ENCODE results near the gene RFX5.

Gene RFX5

GRCh38 chr1:151327223-151327902 lies 19.7 kb downstream of the RFX5 start, which contains the start of gene PI4KB:
Gene PI4KB, minus strand, starts transcription at chr1:151327416. Its CDS starts 10,935 bp downstream, at chr1:151316481.
- TF ChIP-seq, protein P1, sequence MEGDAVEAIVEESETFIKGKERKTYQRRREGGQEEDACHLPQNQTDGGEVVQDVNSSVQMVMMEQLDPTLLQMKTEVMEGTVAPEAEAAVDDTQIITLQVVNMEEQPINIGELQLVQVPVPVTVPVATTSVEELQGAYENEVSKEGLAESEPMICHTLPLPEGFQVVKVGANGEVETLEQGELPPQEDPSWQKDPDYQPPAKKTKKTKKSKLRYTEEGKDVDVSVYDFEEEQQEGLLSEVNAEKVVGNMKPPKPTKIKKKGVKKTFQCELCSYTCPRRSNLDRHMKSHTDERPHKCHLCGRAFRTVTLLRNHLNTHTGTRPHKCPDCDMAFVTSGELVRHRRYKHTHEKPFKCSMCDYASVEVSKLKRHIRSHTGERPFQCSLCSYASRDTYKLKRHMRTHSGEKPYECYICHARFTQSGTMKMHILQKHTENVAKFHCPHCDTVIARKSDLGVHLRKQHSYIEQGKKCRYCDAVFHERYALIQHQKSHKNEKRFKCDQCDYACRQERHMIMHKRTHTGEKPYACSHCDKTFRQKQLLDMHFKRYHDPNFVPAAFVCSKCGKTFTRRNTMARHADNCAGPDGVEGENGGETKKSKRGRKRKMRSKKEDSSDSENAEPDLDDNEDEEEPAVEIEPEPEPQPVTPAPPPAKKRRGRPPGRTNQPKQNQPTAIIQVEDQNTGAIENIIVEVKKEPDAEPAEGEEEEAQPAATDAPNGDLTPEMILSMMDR (IDR thresholded peaks at IDR 0.05; ENCODE audit: control insufficient read depth, extremely low read depth, insufficient read depth): no peak
- peak; percentile 97 for DNase-seq (ENCODE audit: low read depth)
- peak within 1 kb of the TSS; percentile 92 for H3K4me3 ChIP-seq (ENCODE audit: low read depth, low read length)

DNA sequence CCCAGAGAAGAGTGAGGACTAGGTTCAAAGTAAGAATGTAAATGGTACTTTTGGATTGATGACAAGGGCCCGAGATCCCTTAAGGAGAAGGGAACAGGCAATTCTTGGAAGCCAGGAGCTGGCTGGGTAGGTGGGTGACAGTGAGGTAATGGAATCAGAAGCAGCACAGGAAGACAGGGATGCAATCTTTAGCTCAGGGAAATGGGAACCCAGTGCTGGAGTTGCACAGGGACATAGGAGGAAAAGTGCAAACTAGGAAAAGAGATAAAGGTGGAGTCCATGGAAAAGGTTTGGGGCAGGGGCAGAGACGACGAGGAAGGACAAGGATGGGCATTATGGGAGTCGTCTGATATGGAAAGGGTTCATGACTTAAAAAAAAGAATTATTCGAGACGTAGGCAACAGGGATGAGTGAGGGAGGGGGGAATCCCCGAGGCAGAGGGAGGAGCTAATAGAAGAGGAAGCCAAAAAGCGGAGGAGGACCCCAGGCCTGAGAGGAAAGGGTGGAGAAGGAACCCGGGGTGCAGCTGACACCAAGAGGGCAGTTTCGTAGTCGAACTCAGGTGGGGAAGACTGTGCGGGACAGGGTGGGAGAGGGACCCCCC lies 20.3 kb downstream of the RFX5 start:
- peak overlapping the region; percentile 92 for H3K4me3 ChIP-seq (ENCODE audit: low read depth, low read length)
- TF ChIP-seq, protein P1 (IDR thresholded peaks at IDR 0.05; ENCODE audit: control insufficient read depth, extremely low read depth, insufficient read depth): no peak
- no peak for DNase-seq (ENCODE audit: low read depth)

- no peak for DNase-seq (ENCODE audit: low read depth)
- H3K4me3 ChIP-seq (ENCODE audit: low read depth, low read length): peak overlapping the region; percentile 92
- TF ChIP-seq, protein P1 (IDR thresholded peaks at IDR 0.05; ENCODE audit: control insufficient read depth, extremely low read depth, insufficient read depth): no peak
These were observed 21.2 kb downstream of the RFX5 start for GRCh38 chr1:151325646-151326429.

DNA sequence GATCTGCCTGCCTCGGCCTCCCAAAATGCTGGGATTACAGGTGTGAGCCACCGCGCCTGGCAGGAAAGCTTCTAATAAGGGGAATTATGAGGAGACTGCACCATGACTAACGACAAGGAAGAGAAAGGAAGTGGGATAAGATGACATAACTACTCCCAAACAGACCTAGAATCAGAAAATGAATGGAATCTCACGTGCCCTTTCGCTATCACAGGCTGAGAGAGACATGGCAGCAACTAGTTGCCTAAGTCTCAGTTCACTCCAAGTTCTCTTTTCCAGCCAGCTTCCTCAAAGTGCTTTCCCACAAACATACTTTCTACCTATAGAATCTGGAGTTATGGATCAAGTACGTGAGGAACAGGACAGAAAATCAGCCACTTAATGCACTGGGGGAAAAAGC lies 21.8 kb downstream of the RFX5 start:
- no peak for DNase-seq (ENCODE audit: low read depth)
- no peak overlapping the region for H3K4me3 ChIP-seq (ENCODE audit: low read depth, low read length)
- TF ChIP-seq, protein P1 (IDR thresholded peaks at IDR 0.05; ENCODE audit: control insufficient read depth, extremely low read depth, insufficient read depth): no peak

DNA sequence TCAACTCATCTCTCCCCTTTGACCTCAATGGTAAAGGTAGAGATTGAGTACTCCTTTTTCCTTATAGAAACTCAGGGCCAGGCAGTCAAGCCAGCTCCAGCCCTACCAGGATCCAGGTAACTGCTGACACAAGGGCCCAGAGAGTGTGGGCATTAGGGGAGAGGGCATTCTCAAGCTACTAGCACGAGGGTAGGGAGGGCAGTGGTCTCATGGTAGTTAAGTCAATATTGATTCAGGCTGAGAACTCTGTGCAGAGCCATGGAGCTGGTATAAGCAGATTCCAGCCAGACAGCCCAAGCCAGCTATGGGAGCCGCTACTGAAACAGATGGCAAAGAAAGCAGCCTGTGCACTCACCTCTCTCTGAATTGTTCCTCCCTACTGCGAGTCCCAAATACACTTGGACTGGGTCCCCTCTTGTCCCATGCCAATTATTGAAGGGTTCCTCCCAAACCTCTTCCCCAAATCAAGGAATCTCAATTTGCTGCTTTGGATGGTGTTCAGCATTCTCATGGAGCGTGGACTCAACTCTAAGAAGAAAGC lies 22.6 kb downstream of the RFX5 start:
- TF ChIP-seq, protein P1 (IDR thresholded peaks at IDR 0.05; ENCODE audit: control insufficient read depth, extremely low read depth, insufficient read depth): no peak
- H3K4me3 ChIP-seq (ENCODE audit: low read depth, low read length): no peak overlapping the region
- no peak for DNase-seq (ENCODE audit: low read depth)

DNA sequence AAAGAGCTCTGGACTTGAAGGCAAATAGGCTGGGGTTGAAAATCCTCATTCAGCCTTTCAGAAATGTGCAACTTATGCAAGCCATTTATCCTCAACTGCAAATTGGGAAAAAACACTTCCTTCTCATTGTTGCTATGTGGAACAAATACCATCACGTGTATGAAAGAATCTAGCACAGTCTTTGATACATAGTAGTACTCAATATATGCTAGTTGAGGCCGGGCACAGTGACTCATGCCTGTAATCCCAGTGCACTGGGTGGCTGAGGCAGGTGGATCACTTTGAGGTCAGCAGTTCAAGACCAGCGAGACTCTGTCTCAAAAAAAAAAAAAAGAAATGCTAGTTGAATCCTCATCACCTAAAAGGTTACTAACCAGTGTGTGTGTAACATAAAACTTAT lies 28.1 kb downstream of the RFX5 start:
- no peak for DNase-seq (ENCODE audit: low read depth)
- TF ChIP-seq, protein P1 (IDR thresholded peaks at IDR 0.05; ENCODE audit: control insufficient read depth, extremely low read depth, insufficient read depth): no peak
- H3K4me3 ChIP-seq (ENCODE audit: low read depth, low read length): no peak overlapping the region
